K562 (cell line): ENCODE measurements around the gene KIAA2012. TPM values are rescaled to one million over a fixed set of nuclear protein-coding genes. Genes with fewer than 3 reads are reported as not detected.

ENCODE experiments used
- ATAC-seq: fragments of 200-7000 bp; cut with Tn5 transposase; 3 replicates; pipeline ENCODE4 v1.9.1; 2020; ENCODE audit warnings: moderate library complexity
- BruUV-seq: library from RNA; stranded (reverse); fragments of 400-500 nt; replicated peaks from 2 replicates; lab custom pipeline; 2021; lab: Mats Ljungman, UMichigan
- CTCF ChIA-PET: fragments of 300-600 bp; formaldehyde crosslinking; extraction: SDS; loops from one replicate; lab custom pipeline; 2021; ENCODE audit warnings: low intra/inter-chr PET ratio; lab: Yijun Ruan, JAX
- POLR2A ChIA-PET: fragments of 300-600, 350-650 bp; sonication (Branson Sonifier 250); formaldehyde crosslinking; extraction: SDS; loops from one replicate; lab custom pipeline; 2021; ENCODE audit warnings: antibody characterized with exemption, inconsistent platforms; lab: Yijun Ruan, JAX
- DNase-seq, 4 experiments: peaks; one replicate each; pipeline versions ENCODE4 v3.0.0 to v3.0.0-alpha.2; 2011 to 2018; ENCODE audit warnings: low spot score in 3 of 4, mixed read lengths in 3 of 4; ENCODE audit errors: extremely low read depth in 1 of 4
- FAIRE-seq: peaks from 2 replicates; lab custom pipeline; 2011; peaks lifted over from hg19 to GRCh38; lab: Jason Lieb, UNC
- H2AFZ ChIP-seq: 2 replicates; pipeline ENCODE4 v1.6.0; 2011; ENCODE audit warnings: low read depth, low read length, control low read depth, inconsistent platforms
- H3K27ac ChIP-seq: fragments of 200-600 bp; 3 replicates; pipeline ENCODE4 v1.8.0; 2011; ENCODE audit warnings: low read depth, mild to moderate bottlenecking, control low read depth, inconsistent platforms, low read length, moderate library complexity, mixed read lengths; ENCODE audit errors: extremely low read depth
- H3K27me3 ChIP-seq, 2 experiments: fragments of 300-600 bp in 1 of 2; 2 replicates in 1 of 2; 3 replicates in 1 of 2; pipeline versions ENCODE4 v1.6.0 to v1.8.0; 2011; ENCODE audit warnings: inconsistent platforms in 2 of 2, low read length in 2 of 2, mild to moderate bottlenecking in 1 of 2, mixed read lengths in 1 of 2, moderate library complexity in 1 of 2; ENCODE audit not compliant: control insufficient read depth in 2 of 2, insufficient read depth in 2 of 2
- H3K36me3 ChIP-seq: fragments of 300-600 bp; 3 replicates; pipeline ENCODE4 v1.8.0; 2011; ENCODE audit warnings: mild to moderate bottlenecking, low read length, inconsistent platforms; ENCODE audit not compliant: control insufficient read depth, insufficient read depth
- H3K4me1 ChIP-seq, 2 experiments: fragments of 200-600 bp in 1 of 2; replicated peaks in 1 of 2; 2 replicates in 1 of 2; 3 replicates in 1 of 2; pipeline versions ENCODE4 v1.5.1 to v1.8.0; 2011; ENCODE audit warnings: inconsistent platforms in 2 of 2, low read length in 2 of 2, mild to moderate bottlenecking in 1 of 2, mixed read lengths in 1 of 2, moderate library complexity in 1 of 2; ENCODE audit not compliant: control insufficient read depth in 2 of 2, insufficient read depth in 2 of 2
- H3K4me2 ChIP-seq: 2 replicates; pipeline ENCODE4 v1.6.1; 2011; ENCODE audit warnings: low read length, control low read depth, inconsistent platforms, mixed read lengths; ENCODE audit not compliant: insufficient read depth
- H3K4me3 ChIP-seq: fragments of 200-600 bp; sonication (generic), shearing (Covaris generic); 2 replicates; pipeline ENCODE4 v1.5.1; 2016; ENCODE audit warnings: control low read depth, inconsistent platforms
- H3K79me2 ChIP-seq: fragments of 200-600 bp; 3 replicates; pipeline ENCODE4 v1.8.0; 2011; ENCODE audit warnings: low read length, inconsistent platforms; ENCODE audit not compliant: control insufficient read depth, insufficient read depth
- H3K9ac ChIP-seq, 2 experiments: 2 replicates each; pipeline versions ENCODE4 v1.6.0 to v1.6.1; 2011; ENCODE audit warnings: low read depth in 2 of 2, low read length in 2 of 2, control low read depth in 1 of 2, inconsistent platforms in 1 of 2, mild to moderate bottlenecking in 1 of 2, mixed read lengths in 1 of 2; ENCODE audit not compliant: insufficient read depth in 1 of 2
- H3K9me1 ChIP-seq: one replicate; pipeline ENCODE4 v1.6.0; 2011; ENCODE audit warnings: inconsistent platforms, mild to moderate bottlenecking, low read length, moderate library complexity; ENCODE audit not compliant: control insufficient read depth, insufficient read depth
- H3K9me3 ChIP-seq: replicated peaks from 2 replicates; pipeline ENCODE4 v1.5.1; 2011; ENCODE audit warnings: low read depth, low read length, inconsistent platforms; ENCODE audit not compliant: control insufficient read depth, insufficient read depth
- H4K20me1 ChIP-seq: replicated peaks from 2 replicates; pipeline ENCODE4 v1.6.1; 2011; ENCODE audit warnings: low read length, inconsistent platforms, mixed read lengths; ENCODE audit not compliant: control insufficient read depth, insufficient read depth
- CC2D1A ChIP-seq: fragments of 450-650 bp; IDR thresholded peaks from 2 replicates; pipeline ENCODE4 v1.6.1; 2017; ENCODE audit warnings: mild to moderate bottlenecking
- CHD2 ChIP-seq: IDR thresholded peaks from 2 replicates; pipeline ENCODE4 v1.6.1; 2011; ENCODE audit warnings: low read depth, low read length
- SPI1 ChIP-seq: IDR thresholded peaks from 2 replicates; pipeline ENCODE4 v1.6.1; 2011; ENCODE audit warnings: low read depth, low read length, control low read depth, borderline replicate concordance
- TAF7 ChIP-seq: fragments of 450-650 bp; IDR thresholded peaks from 2 replicates; pipeline ENCODE4 v1.6.1; 2016; ENCODE audit warnings: missing genetic modification characterization, missing compliant biosample characterization
- WGBS: fragments of 100-300 bp; shearing (Covaris generic); methylation state at CpG from one replicate; pipeline ENCODE4 v1.1.6; 2016; ENCODE audit warnings: low coverage, mixed read lengths; ENCODE audit not compliant: insufficient coverage; ENCODE audit errors: missing lambda C conversion rate; 5-methylcytosine and 5-hydroxymethylcytosine counted together
- in situ Hi-C: fragments of 300-500 bp; cut with MboI; formaldehyde crosslinking; loops from 4 replicates; pipeline ENCODE4 v1.15.0; 2018; ENCODE audit warnings: inconsistent platforms, mixed read lengths
- intact Hi-C: fragments of 100-400 bp; cut with micrococcal nuclease; formaldehyde crosslinking; loops from 2 replicates; pipeline ENCODE4 v1.14.2; 2022
- polyA plus RNA-seq, 8 experiments: library from polyadenylated mRNA; depleted of rRNA in 4 of 8; stranded (reverse) in 5 of 8; unstranded in 3 of 8; fragments of >200 nt; fragmentation: Nextera tagmentation in 2 of 8; fragmentation: Illumina TruSeq in 1 of 8; extraction: Ambion mirVana in 2 of 8; extraction: Trizol in 1 of 8; gene quantifications; 2 replicates each; pipeline versions ENCODE4 v1.2.1 to v1.2.3, GENCODE V29; 2011 to 2014; ENCODE audit warnings: inconsistent platforms in 1 of 8, missing spikeins in 1 of 8
- total RNA-seq, 7 experiments: library from RNA; depleted of rRNA in 6 of 7; stranded (reverse); fragments of >200 nt in 6 of 7; fragmentation: Illumina TruSeq in 2 of 7; extraction: Trizol in 2 of 7; gene quantifications; 2 replicates each; pipeline versions ENCODE4 v1.2.1 to v1.2.3, GENCODE V29; 2011 to 2021; ENCODE audit warnings: low replicate concordance in 1 of 7
- TF ChIP-seq, protein P1 (sequence below): sonication (generic); formaldehyde crosslinking; IDR thresholded peaks from 2 replicates; pipeline ENCODE4 v1.8.0; 2022; ENCODE audit warnings: mild to moderate bottlenecking, missing genetic modification reagents

Gene KIAA2012
- total and polyA plus RNA-seq, 9 of the 15 experiments (the other 6 are each of a cell fraction or from before 2014, with no cell fraction given), result not detected

DNA sequence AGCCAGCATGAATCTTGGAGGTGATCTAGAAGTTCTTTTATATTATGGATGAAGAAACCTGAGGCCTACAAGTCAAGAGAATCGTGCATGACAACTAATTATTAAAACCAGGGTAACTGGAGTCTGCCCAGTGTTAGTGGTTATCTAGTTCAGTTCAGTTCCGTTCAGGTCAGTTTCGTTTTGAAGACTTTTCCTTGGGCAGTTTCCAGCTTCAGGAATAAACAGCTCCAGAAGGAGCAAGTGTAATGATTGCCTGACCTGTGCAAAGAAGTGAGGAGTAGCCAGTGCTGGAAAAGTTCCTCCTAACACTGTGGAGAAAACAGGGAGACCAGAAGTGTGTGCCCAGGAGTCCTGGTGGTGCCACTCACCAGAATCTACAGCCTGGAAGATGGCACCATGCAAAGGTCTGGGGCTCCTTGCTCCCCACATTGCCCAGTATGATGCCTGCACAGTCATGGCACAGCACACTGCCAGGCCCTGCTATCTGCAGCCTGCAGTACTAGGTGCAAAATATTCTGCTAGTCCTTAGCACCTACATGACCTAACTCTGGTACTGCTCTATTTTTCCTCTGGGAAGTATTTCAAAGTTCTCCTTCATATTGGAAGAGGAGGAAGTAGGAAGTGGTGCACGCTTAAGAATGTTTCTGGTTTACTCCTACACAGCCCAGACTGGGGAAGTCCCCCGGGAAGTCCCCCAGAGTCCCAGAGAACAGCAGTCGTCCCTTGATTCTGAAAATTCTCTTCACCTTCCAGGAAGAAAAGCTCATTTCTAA is 99.6 kb downstream of the KIAA2012 start:
- no peak overlapping the region for H3K4me3 ChIP-seq
- H3K9me3 ChIP-seq, result no peaks in the 10 kb centered on the region
- no TSS peak for BruUV-seq
- H3K36me3 ChIP-seq, result no peaks in the 10 kb centered on the region
- H3K4me2 ChIP-seq, result no peak overlapping the region
- FAIRE-seq (no peak), ATAC-seq (no peak), DNase-seq (no peak)
- H3K27ac ChIP-seq, result no peak overlapping the region
- H3K4me1 ChIP-seq, result peaks cover 0 to 6% of the 10 kb centered on the region in 2 experiments; a peak in 2 of 5 replicates
- POLR2A ChIA-PET, result interaction anchor here (1.3 kb wide), 1 partner anchor 9 kb away, joined by 3 read pairs; no protein-coding TSS in a partner anchor
- H3K9ac ChIP-seq, result no peak overlapping the region
- H3K27me3 ChIP-seq, result peaks cover 0 to 5% of the 10 kb centered on the region in 2 experiments; a peak in 2 of 5 replicates
- TF ChIP-seq CHD2 (no peak), TAF7 (tag) (no peak), SPI1 (no peak), CC2D1A (no peak)
- TF ChIP-seq, protein P1, sequence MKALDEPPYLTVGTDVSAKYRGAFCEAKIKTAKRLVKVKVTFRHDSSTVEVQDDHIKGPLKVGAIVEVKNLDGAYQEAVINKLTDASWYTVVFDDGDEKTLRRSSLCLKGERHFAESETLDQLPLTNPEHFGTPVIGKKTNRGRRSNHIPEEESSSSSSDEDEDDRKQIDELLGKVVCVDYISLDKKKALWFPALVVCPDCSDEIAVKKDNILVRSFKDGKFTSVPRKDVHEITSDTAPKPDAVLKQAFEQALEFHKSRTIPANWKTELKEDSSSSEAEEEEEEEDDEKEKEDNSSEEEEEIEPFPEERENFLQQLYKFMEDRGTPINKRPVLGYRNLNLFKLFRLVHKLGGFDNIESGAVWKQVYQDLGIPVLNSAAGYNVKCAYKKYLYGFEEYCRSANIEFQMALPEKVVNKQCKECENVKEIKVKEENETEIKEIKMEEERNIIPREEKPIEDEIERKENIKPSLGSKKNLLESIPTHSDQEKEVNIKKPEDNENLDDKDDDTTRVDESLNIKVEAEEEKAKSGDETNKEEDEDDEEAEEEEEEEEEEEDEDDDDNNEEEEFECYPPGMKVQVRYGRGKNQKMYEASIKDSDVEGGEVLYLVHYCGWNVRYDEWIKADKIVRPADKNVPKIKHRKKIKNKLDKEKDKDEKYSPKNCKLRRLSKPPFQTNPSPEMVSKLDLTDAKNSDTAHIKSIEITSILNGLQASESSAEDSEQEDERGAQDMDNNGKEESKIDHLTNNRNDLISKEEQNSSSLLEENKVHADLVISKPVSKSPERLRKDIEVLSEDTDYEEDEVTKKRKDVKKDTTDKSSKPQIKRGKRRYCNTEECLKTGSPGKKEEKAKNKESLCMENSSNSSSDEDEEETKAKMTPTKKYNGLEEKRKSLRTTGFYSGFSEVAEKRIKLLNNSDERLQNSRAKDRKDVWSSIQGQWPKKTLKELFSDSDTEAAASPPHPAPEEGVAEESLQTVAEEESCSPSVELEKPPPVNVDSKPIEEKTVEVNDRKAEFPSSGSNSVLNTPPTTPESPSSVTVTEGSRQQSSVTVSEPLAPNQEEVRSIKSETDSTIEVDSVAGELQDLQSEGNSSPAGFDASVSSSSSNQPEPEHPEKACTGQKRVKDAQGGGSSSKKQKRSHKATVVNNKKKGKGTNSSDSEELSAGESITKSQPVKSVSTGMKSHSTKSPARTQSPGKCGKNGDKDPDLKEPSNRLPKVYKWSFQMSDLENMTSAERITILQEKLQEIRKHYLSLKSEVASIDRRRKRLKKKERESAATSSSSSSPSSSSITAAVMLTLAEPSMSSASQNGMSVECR, result no peak
- WGBS, result 9% methylated on average over 6 of the region's 6 CpGs
- CTCF ChIA-PET, result no interaction called here
- no peaks in the 10 kb centered on the region for H3K79me2 ChIP-seq
- H4K20me1 ChIP-seq, result no peaks in the 10 kb centered on the region
- H3K9me1 ChIP-seq, result no peaks in the 10 kb centered on the region
- in situ Hi-C loops, result no loop called here
- intact Hi-C loops, result no loop called here
- no peak overlapping the region for H2AFZ ChIP-seq
